NCI-H146 (cell line): Measurements from ENCODE around the gene SLC25A29.

Experiments used
- DNase-seq: peaks from one replicate; lab custom pipeline; 2025; lab: John Stamatoyannopoulos, UW

SLC25A29 gene

GRCh38 chr14:100332071-100332639 is 25.9 kb upstream of the SLC25A29 start:
- no peak for DNase-seq

- no peak for DNase-seq
These were observed 24.2 kb upstream of the SLC25A29 start for GRCh38 chr14:100330388-100330931.

GRCh38 chr14:100330007-100330344 is 23.7 kb upstream of the SLC25A29 start:
- DNase-seq, result no peak

- DNase-seq, result no peak
These were observed 23.2 kb upstream of the SLC25A29 start for GRCh38 chr14:100329233-100330006.

GRCh38 chr14:100328495-100329163 is 22.4 kb upstream of the SLC25A29 start:
- no peak for DNase-seq

GRCh38 chr14:100327128-100327527 is 20.9 kb upstream of the SLC25A29 start:
- DNase-seq, result no peak

GRCh38 chr14:100325958-100326357 is 19.7 kb upstream of the SLC25A29 start:
- DNase-seq, result no peak

GRCh38 chr14:100325231-100325632 is 19.0 kb upstream of the SLC25A29 start:
- DNase-seq, result no peak

- no peak for DNase-seq
These were observed 17.7 kb upstream of the SLC25A29 start for GRCh38 chr14:100323942-100324307.

- peak; percentile 9 for DNase-seq
These were observed 17.1 kb upstream of the SLC25A29 start, which contains the start of gene SLC25A47 for GRCh38 chr14:100323121-100323941. Gene SLC25A47 (plus strand): TSS chr14:100323339. CDS start chr14:100323415, 76 bp downstream.

GRCh38 chr14:100322138-100322957 is 16.1 kb upstream of the SLC25A29 start:
- DNase-seq, result no peak

GRCh38 chr14:100321473-100322137 is 15.4 kb upstream of the SLC25A29 start:
- peak; percentile 82 for DNase-seq

GRCh38 chr14:100320157-100320856 is 14.1 kb upstream of the SLC25A29 start:
- no peak for DNase-seq

- DNase-seq, result no peak
These were observed 11.9 kb upstream of the SLC25A29 start for GRCh38 chr14:100317912-100318808.

- DNase-seq, result no peak
These were observed 11.1 kb upstream of the SLC25A29 start for GRCh38 chr14:100317389-100317788.

GRCh38 chr14:100314724-100315123 is 8.5 kb upstream of the SLC25A29 start:
- DNase-seq, result no peak

- no peak for DNase-seq
These were observed 7.4 kb upstream of the SLC25A29 start for GRCh38 chr14:100313464-100314230.

GRCh38 chr14:100312877-100313400 is 6.7 kb upstream of the SLC25A29 start:
- no peak for DNase-seq
